ENCODE measurements around the gene FCHSD2. TPM values are rescaled to one million over a fixed set of nuclear protein-coding genes. Genes with fewer than 3 reads are reported as not detected.

The FCHSD2 gene
- total RNA-seq, 1 donor from 2014 or later: 59.0 TPM

GRCh38 chr11:73113426-73113825, 28.7 kb downstream of the FCHSD2 start:
- intact Hi-C loops (cut with DNase I): no loop called here
- peaks cover 14% of the 10 kb centered on the region for H3K4me1 ChIP-seq
- TF ChIP-seq CTCF (IDR thresholded peaks at IDR 0.05): no peak
- H3K4me3 ChIP-seq: no peak overlapping the region
- no peak for DNase-seq
- H3K9me3 ChIP-seq: no peaks in the 10 kb centered on the region
- no peaks in the 10 kb centered on the region for H3K36me3 ChIP-seq
- no peaks in the 10 kb centered on the region for H3K27me3 ChIP-seq (ENCODE audit: low read depth)
- no peak for ATAC-seq
- no peak overlapping the region for H3K27ac ChIP-seq

DNA sequence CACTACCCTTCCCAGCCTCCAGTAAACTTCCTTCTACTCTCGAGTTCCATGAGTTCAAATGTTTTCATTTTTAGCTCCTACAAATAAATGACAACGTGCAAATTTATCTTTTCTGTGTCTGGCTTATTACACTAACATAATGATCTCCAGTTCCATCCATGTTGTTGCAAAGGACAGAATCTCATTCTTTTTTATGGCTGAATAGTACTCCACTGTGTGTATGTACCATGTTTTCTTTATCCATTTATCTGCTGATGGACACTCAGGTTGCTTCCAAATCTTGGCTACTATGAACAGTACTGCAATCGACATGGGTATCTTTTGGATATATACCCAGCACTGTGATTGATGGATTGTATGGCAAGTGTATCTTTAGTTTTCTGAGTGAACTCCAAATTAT, 34.5 kb downstream of the FCHSD2 start:
- no peaks in the 10 kb centered on the region for H3K27me3 ChIP-seq (ENCODE audit: low read depth)
- H3K36me3 ChIP-seq: no peaks in the 10 kb centered on the region
- DNase-seq (no peak), ATAC-seq (no peak)
- no peak overlapping the region for H3K4me3 ChIP-seq
- no peaks in the 10 kb centered on the region for H3K9me3 ChIP-seq
- H3K4me1 ChIP-seq: no peaks in the 10 kb centered on the region
- TF ChIP-seq CTCF (IDR thresholded peaks at IDR 0.05): no peak
- intact Hi-C loops (cut with DNase I): no loop called here
- no peak overlapping the region for H3K27ac ChIP-seq

DNA sequence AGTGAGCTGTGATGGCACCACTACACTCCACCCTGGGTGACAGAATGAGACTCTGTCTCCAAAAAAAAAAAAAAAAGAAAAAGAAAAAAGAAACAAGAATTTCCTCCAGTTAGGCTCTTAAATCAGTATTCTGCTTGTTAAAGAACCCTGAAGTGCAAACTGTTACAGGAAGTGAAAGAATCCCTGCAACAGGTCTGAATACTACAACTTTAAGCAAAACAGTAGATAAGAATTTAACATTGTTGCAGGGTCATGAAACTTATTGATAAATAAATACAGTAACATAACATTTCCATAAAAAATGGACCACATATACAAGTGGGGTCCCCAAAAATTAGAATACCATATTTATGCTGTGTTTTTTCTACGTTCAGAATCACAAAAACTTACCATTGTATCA, 35.8 kb downstream of the FCHSD2 start:
- H3K36me3 ChIP-seq: no peaks in the 10 kb centered on the region
- no peaks in the 10 kb centered on the region for H3K9me3 ChIP-seq
- intact Hi-C loops (cut with DNase I): no loop called here
- no peaks in the 10 kb centered on the region for H3K27me3 ChIP-seq (ENCODE audit: low read depth)
- no peaks in the 10 kb centered on the region for H3K4me1 ChIP-seq
- ATAC-seq (no peak), DNase-seq (no peak)
- no peak overlapping the region for H3K4me3 ChIP-seq
- no peak for TF ChIP-seq CTCF (IDR thresholded peaks at IDR 0.05)
- no peak overlapping the region for H3K27ac ChIP-seq

DNA sequence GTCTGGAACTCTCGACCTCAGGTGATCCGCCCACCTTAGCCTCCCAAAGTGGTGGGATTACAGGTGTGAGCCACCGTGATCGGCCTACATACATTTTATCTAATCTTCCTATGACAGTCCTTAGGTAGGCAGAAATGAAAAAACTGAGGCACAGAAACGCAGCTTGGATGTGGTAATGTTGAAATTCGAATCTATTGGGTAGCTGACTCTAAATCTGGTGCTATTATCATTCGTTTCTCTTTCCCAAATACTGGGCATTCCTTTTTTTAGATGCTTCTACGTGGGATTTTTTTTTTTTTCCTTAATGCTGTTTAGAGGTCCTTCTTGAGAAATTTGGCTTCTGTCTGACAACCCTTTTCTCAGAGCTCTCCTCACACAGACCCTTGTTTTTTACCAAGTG, 41.5 kb downstream of the FCHSD2 start:
- no peak overlapping the region for H3K27ac ChIP-seq
- no peaks in the 10 kb centered on the region for H3K9me3 ChIP-seq
- intact Hi-C loops (cut with DNase I): no loop called here
- DNase-seq (no peak), ATAC-seq (no peak)
- H3K4me3 ChIP-seq: no peak overlapping the region
- H3K4me1 ChIP-seq: peaks cover 21% of the 10 kb centered on the region
- no peaks in the 10 kb centered on the region for H3K27me3 ChIP-seq (ENCODE audit: low read depth)
- no peaks in the 10 kb centered on the region for H3K36me3 ChIP-seq
- TF ChIP-seq CTCF (IDR thresholded peaks at IDR 0.05): no peak

DNA sequence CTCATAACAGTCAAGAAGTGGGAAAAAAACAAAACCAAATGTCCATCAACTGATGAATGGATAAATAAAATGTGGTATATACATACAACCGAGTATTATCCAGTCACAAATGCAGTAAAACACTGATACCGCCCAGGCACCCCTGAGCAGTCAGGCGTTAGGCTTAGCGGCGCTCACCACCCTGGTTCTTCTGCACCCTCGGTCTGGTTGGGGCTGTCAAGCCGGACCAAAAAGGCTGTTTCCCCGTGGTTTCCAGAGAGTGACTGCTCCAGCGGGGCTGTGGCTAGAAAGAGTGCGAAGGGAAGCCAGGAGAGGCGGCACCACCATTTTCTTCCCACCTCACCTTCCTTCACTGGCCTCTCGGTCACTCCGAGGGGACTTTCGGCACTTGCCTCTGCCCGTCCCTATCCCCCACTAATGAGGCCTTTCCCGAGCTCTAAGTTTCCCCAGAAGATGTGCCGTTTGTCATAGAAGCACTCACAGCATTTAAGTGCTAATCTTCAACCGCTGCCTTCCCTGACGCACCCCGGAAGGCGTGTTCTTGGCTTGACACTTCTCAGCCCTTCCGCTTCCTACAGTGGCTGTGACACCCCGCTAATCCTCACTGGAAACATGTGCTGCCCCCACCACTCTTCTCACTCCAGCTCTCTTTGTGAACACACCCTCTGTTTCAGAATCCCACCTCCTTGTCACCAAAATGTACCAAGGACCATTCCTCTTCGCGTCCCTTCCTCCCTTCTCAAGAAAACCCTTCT, 42.4 kb downstream of the FCHSD2 start:
- peaks cover 28% of the 10 kb centered on the region for H3K4me1 ChIP-seq
- no peak overlapping the region for H3K27ac ChIP-seq
- H3K9me3 ChIP-seq: no peaks in the 10 kb centered on the region
- no peak overlapping the region for H3K4me3 ChIP-seq
- intact Hi-C loops (cut with DNase I): no loop called here
- no peak for TF ChIP-seq CTCF (IDR thresholded peaks at IDR 0.05)
- no peak for DNase-seq
- H3K36me3 ChIP-seq: no peaks in the 10 kb centered on the region
- no peaks in the 10 kb centered on the region for H3K27me3 ChIP-seq (ENCODE audit: low read depth)
- no peak for ATAC-seq
